Fibroblast of skin of left quadriceps (primary cell): ENCODE measurements around the gene LEFTY1.

Experiments used
- DNase-seq, 2 experiments: peaks; one replicate each; pipeline ENCODE4 v3.0.0-alpha.2; 2013; ENCODE audit warnings: low read depth in 2 of 2

The LEFTY1 gene

GRCh38 chr1:225915538-225915991 is 26.6 kb upstream of the LEFTY1 start:
- no peak for DNase-seq

GRCh38 chr1:225914947-225915346 is 26.0 kb upstream of the LEFTY1 start:
- DNase-seq: no peak

- DNase-seq: no peak
Observed at GRCh38 chr1:225914391-225914790, 25.4 kb upstream of the LEFTY1 start.

- DNase-seq: no peak
Observed at GRCh38 chr1:225911191-225912130, 22.5 kb upstream of the LEFTY1 start.

- DNase-seq: no peak
Observed at GRCh38 chr1:225909477-225909876, 20.5 kb upstream of the LEFTY1 start.

GRCh38 chr1:225908773-225909172 is 19.8 kb upstream of the LEFTY1 start:
- no peak for DNase-seq

- no peak for DNase-seq
Observed at GRCh38 chr1:225908013-225908640, 19.2 kb upstream of the LEFTY1 start.

- no peak for DNase-seq
Observed at GRCh38 chr1:225907341-225907740, 18.4 kb upstream of the LEFTY1 start.

- DNase-seq: no peak
Observed at GRCh38 chr1:225906467-225906866, 17.5 kb upstream of the LEFTY1 start.

- DNase-seq: no peak
Observed at GRCh38 chr1:225903623-225904022, 14.7 kb upstream of the LEFTY1 start.

- no peak for DNase-seq
Observed at GRCh38 chr1:225899044-225899925, 10.3 kb upstream of the LEFTY1 start.

GRCh38 chr1:225897595-225898514 is 8.9 kb upstream of the LEFTY1 start:
- DNase-seq: no peak

- DNase-seq: no peak
Observed at GRCh38 chr1:225896937-225897549, 8.1 kb upstream of the LEFTY1 start.

GRCh38 chr1:225896494-225896893 is 7.5 kb upstream of the LEFTY1 start:
- DNase-seq: no peak

GRCh38 chr1:225892307-225892706 is 3.4 kb upstream of the LEFTY1 start:
- DNase-seq: no peak

GRCh38 chr1:225891229-225891972 is 2.5 kb upstream of the LEFTY1 start:
- DNase-seq: no peak

- no peak for DNase-seq
Observed at GRCh38 chr1:225890346-225891228, 1.6 kb upstream of the LEFTY1 start.

- no peak for DNase-seq
Observed at GRCh38 chr1:225889743-225890142, 797 bp upstream of the LEFTY1 start.
